HepG2 (cell line): ENCODE measurements around the gene LMAN2L. TPM values are rescaled to one million over a fixed set of nuclear protein-coding genes. Genes with fewer than 3 reads are reported as not detected.

ENCODE experiments used
- ATF1 ChIP-seq: IDR thresholded peaks from 2 replicates; pipeline ENCODE4 v1.6.1; 2016; ENCODE audit warnings: mild to moderate bottlenecking, control low read depth
- FIP1L1 ChIP-seq: fragments of 200-400 bp; formaldehyde crosslinking; IDR thresholded peaks from 2 replicates; pipeline ENCODE4 v1.6.1; 2018; ENCODE audit warnings: low read depth, mild to moderate bottlenecking, low read length, moderate library complexity, borderline replicate concordance; ENCODE audit not compliant: insufficient read depth
- FOXJ3 ChIP-seq: sonication (generic); formaldehyde crosslinking; IDR thresholded peaks from 2 replicates; pipeline ENCODE4 v1.4.0; 2020; ENCODE audit warnings: missing genetic modification reagents, mild to moderate bottlenecking, borderline replicate concordance
- HHEX ChIP-seq: IDR thresholded peaks from 2 replicates; pipeline ENCODE4 v1.6.1; 2016; ENCODE audit warnings: control low read depth
- MATR3 ChIP-seq: sonication (generic); formaldehyde crosslinking; IDR thresholded peaks from 2 replicates; pipeline ENCODE4 v1.4.0; 2020; ENCODE audit warnings: missing genetic modification reagents
- PAF1 ChIP-seq: IDR thresholded peaks from 2 replicates; pipeline ENCODE4 v1.6.1; 2016; ENCODE audit warnings: missing genetic modification reagents, missing compliant biosample characterization
- RARA ChIP-seq: IDR thresholded peaks from 2 replicates; pipeline ENCODE4 v1.6.1; 2016; ENCODE audit warnings: missing genetic modification reagents, missing compliant biosample characterization
- SP4 ChIP-seq: sonication (generic); formaldehyde crosslinking; IDR thresholded peaks from 2 replicates; pipeline ENCODE4 v1.8.1; 2023; ENCODE audit warnings: mild to moderate bottlenecking, missing genetic modification reagents
- TFDP1 ChIP-seq: IDR thresholded peaks from 2 replicates; pipeline ENCODE4 v1.6.1; 2016; ENCODE audit warnings: missing compliant biosample characterization, missing genetic modification reagents, borderline replicate concordance
- ZBTB34 ChIP-seq: sonication (generic); formaldehyde crosslinking; IDR thresholded peaks from 2 replicates; pipeline ENCODE4 v1.8.0; 2022; ENCODE audit warnings: mild to moderate bottlenecking, missing genetic modification reagents
- ZNF20 ChIP-seq: sonication (generic); formaldehyde crosslinking; IDR thresholded peaks from 2 replicates; pipeline ENCODE4 v1.4.0; 2020; ENCODE audit warnings: mild to moderate bottlenecking, moderate library complexity, missing genetic modification reagents
- ZNF207 ChIP-seq: fragments of 450-650 bp; IDR thresholded peaks from 2 replicates; pipeline ENCODE4 v1.6.1; 2016; ENCODE audit warnings: antibody characterized with exemption, borderline replicate concordance
- ZNF24 ChIP-seq: fragments of 450-650 bp; IDR thresholded peaks from 2 replicates; pipeline ENCODE4 v1.6.1; 2017; ENCODE audit warnings: antibody characterized with exemption, mild to moderate bottlenecking
- ZNF256 ChIP-seq: sonication (generic); formaldehyde crosslinking; conservative IDR thresholded peaks from 2 replicates; pipeline ENCODE4 v1.4.0; 2020; ENCODE audit warnings: missing genetic modification reagents
- ZNF468 ChIP-seq: sonication (generic); formaldehyde crosslinking; IDR thresholded peaks from 2 replicates; pipeline ENCODE4 v1.8.0; 2022; ENCODE audit warnings: mild to moderate bottlenecking, moderate library complexity, missing genetic modification reagents
- ZNF503 ChIP-seq: sonication (generic); formaldehyde crosslinking; IDR thresholded peaks from 2 replicates; pipeline ENCODE4 v1.4.0; 2020; ENCODE audit warnings: missing genetic modification reagents
- ZNF547 ChIP-seq: sonication (generic); formaldehyde crosslinking; IDR thresholded peaks from 2 replicates; pipeline ENCODE4 v1.5.1; 2020; ENCODE audit warnings: mild to moderate bottlenecking, missing genetic modification reagents
- ZSCAN12 ChIP-seq: sonication (generic); formaldehyde crosslinking; IDR thresholded peaks from 2 replicates; pipeline ENCODE4 v1.9.0; 2021; ENCODE audit warnings: mild to moderate bottlenecking, missing genetic modification reagents
- polyA plus RNA-seq, 8 experiments: library from polyadenylated mRNA; depleted of rRNA in 3 of 8; stranded (reverse) in 7 of 8; unstranded in 1 of 8; fragments of >200 nt; fragmentation: Illumina TruSeq in 4 of 8; extraction: Trizol in 4 of 8; gene quantifications; 2 replicates each; pipeline versions ENCODE4 v1.2.1 to v1.2.3, GENCODE V29; 2011 to 2016; ENCODE audit warnings: low read depth in 4 of 8, missing spikeins in 1 of 8, mixed read lengths in 1 of 8; ENCODE audit not compliant: insufficient read depth in 1 of 8
- total RNA-seq, 5 experiments: library from RNA; depleted of rRNA; stranded (reverse); fragments of >200 nt; fragmentation: Illumina TruSeq; extraction: Trizol; gene quantifications; 2 replicates each; pipeline ENCODE4 v1.2.3, GENCODE V29; 2016; ENCODE audit warnings: low read depth in 1 of 5
- TF ChIP-seq, protein P1 (sequence below): sonication (generic); formaldehyde crosslinking; IDR thresholded peaks from 2 replicates; pipeline ENCODE4 v1.4.0; 2020; ENCODE audit warnings: mild to moderate bottlenecking, missing genetic modification reagents
- TF ChIP-seq, protein P2 (sequence below): sonication (generic); formaldehyde crosslinking; IDR thresholded peaks from 2 replicates; pipeline ENCODE4 v1.4.0; 2020; ENCODE audit warnings: mild to moderate bottlenecking, low read depth, missing genetic modification reagents
- TF ChIP-seq, protein P3 (sequence below): IDR thresholded peaks from 2 replicates; pipeline ENCODE4 v1.6.1; 2016; ENCODE audit warnings: mild to moderate bottlenecking
- TF ChIP-seq, protein P4 (sequence below): sonication (generic); formaldehyde crosslinking; IDR thresholded peaks from 2 replicates; pipeline ENCODE4 v1.5.0; 2020; ENCODE audit warnings: mild to moderate bottlenecking, missing genetic modification reagents, borderline replicate concordance

Gene LMAN2L
- total and polyA plus RNA-seq, 2 of the 13 experiments (the other 11 are each of a cell fraction or from before 2014, with no cell fraction given) = 39.1 to 57.9 TPM

GRCh38 chr2:96680561-96681141 is 59.2 kb downstream of the LMAN2L start (continued):
- TF ChIP-seq ZNF503 (CRISPR knock-in tag) = peak; percentile 44; the same call in 1 of the 2 replicates
- TF ChIP-seq ZNF207 = no peak
- TF ChIP-seq ZNF547 (CRISPR knock-in tag) = no peak
- TF ChIP-seq HHEX (CRISPR knock-in tag) = peak; percentile 82
- no peak for TF ChIP-seq ATF1 (CRISPR knock-in tag)
- TF ChIP-seq, protein P1, sequence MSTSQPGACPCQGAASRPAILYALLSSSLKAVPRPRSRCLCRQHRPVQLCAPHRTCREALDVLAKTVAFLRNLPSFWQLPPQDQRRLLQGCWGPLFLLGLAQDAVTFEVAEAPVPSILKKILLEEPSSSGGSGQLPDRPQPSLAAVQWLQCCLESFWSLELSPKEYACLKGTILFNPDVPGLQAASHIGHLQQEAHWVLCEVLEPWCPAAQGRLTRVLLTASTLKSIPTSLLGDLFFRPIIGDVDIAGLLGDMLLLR (CRISPR knock-in tag) = no peak
- TF ChIP-seq SP4 (CRISPR knock-in tag) = no peak
- TF ChIP-seq ZBTB34 (CRISPR knock-in tag) = no peak
- TF ChIP-seq, protein P2, sequence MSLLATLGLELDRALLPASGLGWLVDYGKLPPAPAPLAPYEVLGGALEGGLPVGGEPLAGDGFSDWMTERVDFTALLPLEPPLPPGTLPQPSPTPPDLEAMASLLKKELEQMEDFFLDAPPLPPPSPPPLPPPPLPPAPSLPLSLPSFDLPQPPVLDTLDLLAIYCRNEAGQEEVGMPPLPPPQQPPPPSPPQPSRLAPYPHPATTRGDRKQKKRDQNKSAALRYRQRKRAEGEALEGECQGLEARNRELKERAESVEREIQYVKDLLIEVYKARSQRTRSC = no peak
- TF ChIP-seq FOXJ3 (CRISPR knock-in tag) = no peak
- TF ChIP-seq ZNF20 = no peak
- TF ChIP-seq, protein P3, sequence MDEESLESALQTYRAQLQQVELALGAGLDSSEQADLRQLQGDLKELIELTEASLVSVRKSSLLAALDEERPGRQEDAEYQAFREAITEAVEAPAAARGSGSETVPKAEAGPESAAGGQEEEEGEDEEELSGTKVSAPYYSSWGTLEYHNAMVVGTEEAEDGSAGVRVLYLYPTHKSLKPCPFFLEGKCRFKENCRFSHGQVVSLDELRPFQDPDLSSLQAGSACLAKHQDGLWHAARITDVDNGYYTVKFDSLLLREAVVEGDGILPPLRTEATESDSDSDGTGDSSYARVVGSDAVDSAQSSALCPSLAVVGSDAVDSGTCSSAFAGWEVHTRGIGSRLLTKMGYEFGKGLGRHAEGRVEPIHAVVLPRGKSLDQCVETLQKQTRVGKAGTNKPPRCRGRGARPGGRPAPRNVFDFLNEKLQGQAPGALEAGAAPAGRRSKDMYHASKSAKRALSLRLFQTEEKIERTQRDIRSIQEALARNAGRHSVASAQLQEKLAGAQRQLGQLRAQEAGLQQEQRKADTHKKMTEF = no peak
- no peak for TF ChIP-seq MATR3 (CRISPR knock-in tag)
- TF ChIP-seq RARA (CRISPR knock-in tag) = peak; percentile 67
- no peak for TF ChIP-seq TFDP1
- TF ChIP-seq ZNF24 = no peak
- TF ChIP-seq ZNF256 (CRISPR knock-in tag) = no peak
- no peak for TF ChIP-seq ZNF468 (CRISPR knock-in tag)
- TF ChIP-seq PAF1 (CRISPR knock-in tag) = no peak
- TF ChIP-seq ZSCAN12 = no peak
- TF ChIP-seq, protein P4, sequence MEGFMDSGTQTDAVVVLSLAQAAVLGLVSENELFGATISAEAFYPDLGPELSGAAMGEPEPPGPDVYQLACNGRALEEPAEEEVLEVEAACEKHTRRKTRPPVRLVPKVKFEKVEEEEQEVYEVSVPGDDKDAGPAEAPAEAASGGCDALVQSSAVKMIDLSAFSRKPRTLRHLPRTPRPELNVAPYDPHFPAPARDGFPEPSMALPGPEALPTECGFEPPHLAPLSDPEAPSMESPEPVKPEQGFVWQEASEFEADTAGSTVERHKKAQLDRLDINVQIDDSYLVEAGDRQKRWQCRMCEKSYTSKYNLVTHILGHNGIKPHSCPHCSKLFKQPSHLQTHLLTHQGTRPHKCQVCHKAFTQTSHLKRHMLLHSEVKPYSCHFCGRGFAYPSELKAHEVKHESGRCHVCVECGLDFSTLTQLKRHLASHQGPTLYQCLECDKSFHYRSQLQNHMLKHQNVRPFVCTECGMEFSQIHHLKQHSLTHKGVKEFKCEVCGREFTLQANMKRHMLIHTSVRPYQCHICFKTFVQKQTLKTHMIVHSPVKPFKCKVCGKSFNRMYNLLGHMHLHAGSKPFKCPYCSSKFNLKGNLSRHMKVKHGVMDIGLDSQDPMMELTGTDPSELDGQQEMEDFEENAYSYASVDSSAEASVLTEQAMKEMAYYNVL (CRISPR knock-in tag) = no peak
- TF ChIP-seq FIP1L1 = no peak
